ENCODE data around the gene ZC3H4.

The ZC3H4 gene

DNA sequence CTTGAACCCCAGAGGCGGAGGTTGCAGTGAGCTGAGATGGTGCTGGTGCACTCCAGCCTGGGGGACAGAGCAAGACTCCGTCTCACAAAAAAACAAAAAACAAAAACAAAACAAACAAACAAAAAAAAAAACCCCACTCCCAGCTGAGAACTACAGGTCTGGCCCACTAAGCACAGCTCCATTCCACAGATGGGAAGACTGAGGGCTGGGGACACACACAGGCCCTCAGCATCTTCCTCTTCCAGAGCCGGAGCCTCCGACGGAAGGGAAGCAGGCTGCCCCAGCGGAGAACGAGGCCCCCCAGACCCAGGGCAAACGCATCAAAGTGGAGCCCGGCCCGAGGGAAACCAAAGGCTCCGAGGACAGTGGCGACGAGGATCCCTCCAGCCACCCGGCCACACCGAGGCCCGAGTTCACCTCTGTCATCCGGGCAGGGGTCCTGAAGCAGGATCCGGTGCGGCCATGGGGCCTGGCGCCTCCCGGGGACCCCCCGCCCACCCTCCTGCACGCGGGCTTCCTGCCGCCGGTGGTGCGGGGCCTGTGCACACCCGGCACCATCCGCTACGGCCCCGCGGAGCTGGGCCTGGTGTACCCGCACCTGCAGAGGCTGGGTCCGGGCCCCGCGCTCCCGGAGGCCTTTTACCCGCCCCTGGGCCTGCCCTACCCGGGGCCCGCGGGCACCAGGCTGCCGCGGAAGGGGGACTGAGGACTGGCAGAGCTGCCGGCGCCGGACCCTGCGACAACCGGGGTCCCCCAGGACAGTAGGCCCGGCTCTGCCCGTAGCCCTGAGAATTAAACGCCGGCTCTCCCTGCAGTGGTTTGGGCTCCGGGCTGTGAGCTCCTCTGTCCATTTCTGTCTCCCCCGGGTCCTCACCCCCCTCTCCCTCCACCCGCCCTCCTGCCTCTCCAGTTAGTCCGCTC lies 68.4 kb downstream of the ZC3H4 start:
- DNase-seq, result no peak

DNA sequence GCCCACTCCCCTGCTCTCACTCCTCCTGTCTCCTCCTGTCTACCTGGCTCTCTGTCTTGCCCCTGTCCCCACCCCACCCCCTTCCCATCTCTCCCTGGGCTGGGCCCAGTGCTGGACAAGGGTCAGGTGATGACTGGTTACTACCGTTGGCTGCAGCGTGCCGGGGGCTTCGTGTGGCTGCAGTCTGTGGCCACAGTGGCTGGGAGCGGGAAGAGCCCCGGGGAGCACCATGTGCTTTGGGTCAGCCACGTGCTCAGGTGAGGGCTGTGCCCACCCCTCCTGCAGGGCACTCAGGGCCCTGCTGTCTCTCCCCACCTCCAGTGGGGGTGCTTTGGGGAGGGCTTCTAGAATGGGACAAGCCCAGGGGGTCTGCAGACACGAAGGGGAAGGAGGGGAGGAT lies 72.7 kb downstream of the ZC3H4 start:
- no peak for DNase-seq

DNA sequence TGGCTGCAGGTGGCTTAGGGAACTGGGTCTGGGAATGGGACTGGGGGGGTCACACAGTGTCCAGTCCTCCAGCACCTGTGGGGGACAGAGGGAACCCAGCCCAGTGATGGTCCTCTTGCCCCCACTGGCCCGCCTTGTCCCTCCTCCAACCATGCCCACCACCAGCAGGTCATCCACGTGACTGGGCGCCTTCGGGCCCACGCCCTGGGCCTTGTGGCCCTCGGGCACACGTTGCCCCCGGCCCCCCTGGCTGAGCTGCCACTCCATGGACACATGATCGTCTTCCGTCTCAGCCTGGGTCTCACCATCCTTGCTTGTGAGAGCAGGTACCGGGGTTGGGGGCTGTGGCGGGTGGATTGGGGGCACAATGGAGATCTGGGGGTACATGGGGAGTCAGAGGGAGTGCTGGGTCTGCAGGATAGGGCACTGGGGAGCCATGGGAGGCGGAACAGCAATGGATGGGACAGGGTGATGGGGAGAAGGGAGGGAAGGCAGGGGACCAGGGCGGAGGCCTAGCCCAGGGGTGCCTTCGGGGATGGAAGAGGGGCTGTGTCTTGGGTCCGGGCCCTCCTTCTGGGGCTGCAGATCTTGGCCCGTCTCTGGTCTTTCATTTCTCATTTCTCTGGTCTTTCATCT lies 74.2 kb downstream of the ZC3H4 start:
- no peak for DNase-seq

DNA sequence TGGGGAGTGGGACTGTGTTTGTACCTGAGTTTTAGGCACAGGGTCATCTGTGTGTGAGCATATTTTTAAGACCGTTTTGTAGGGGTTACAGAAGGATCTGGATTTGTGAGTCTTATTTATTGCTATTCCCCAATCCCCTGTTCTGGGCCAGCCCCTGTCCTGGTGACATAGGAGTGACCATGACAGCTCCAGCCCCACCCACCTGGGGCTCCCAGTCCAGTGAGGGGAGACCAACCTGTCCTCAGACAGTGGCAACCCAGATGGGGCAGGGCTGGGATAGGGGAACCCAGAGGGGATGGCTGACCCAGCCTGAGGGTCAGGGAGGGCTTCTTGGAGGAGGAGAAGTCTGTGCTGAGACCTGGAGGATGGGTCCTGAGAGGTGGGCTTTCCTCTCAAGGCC lies 75.8 kb downstream of the ZC3H4 start:
- no peak for DNase-seq

DNA sequence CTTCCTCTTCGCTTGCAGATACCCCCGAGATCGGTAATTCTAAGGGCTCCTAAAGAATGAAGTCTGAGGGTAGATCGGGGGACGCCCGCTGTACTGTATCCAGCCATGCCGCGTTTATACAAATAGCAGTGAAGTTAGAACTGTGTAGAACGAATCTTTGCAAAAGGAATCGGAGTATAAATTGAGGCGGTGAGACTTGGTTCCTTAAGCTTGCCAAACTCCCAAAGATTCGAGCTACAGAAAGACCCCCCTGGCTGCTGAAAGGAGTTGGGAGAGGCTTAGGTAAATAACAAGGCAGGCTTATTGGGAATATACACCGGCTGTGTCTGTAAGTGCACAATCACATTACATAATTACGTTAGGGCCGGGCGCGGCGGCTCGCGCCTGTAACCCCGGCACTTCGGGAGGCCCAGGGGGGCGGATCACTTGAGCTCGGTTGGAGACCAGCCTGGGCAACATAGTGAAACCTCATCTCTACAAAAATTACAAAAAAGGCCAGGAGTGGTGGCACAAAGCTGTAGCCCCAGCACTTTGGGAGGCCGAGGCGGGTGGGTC lies 77.4 kb downstream of the ZC3H4 start:
- DNase-seq, result no peak

DNA sequence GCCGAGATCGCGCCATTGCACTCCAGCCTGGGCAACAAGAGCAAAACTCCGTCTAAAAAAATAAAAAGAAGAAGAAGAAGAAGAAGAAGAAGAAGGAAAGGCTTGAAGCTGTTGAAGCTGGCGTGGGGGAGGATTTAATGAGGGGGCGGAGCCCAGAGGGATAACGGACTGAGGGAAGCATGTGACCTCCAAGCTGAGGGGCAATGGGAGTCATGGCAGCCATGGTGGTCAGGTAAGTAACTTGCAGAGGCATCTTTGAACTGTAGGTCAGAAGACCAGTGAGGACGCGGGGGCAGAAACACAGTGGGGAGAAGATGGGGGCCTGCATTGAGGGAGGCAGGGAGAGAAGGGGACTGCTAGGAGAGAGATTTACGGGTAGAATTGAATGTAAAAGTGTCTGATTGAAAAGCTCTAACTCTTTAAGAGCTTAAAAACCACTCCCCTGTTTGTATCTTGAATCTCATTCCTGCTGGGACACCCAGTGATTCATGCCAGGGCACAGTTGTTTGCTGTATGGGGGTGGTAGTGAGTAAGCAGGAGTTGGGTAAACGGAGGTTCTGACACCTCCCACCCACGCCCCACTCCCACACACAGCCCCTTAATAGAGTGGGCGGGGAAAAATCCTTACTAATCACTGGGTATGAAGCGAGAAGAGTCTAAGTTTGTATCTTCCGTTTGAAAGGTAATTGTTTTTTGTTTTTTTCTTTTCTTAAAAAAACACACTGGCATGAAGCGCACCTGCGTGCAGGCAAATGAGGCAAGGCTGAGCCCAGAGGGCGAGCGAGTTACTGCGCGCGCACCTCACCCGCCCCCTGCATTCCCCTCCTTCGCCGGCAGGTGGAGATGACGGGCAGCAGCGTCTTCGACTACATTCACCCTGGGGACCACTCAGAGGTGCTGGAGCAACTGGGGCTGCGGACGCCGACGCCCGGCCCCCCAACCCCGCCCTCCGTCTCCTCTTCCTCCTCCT lies 78.2 kb downstream of the ZC3H4 start:
- peak; percentile 91 for DNase-seq

DNA sequence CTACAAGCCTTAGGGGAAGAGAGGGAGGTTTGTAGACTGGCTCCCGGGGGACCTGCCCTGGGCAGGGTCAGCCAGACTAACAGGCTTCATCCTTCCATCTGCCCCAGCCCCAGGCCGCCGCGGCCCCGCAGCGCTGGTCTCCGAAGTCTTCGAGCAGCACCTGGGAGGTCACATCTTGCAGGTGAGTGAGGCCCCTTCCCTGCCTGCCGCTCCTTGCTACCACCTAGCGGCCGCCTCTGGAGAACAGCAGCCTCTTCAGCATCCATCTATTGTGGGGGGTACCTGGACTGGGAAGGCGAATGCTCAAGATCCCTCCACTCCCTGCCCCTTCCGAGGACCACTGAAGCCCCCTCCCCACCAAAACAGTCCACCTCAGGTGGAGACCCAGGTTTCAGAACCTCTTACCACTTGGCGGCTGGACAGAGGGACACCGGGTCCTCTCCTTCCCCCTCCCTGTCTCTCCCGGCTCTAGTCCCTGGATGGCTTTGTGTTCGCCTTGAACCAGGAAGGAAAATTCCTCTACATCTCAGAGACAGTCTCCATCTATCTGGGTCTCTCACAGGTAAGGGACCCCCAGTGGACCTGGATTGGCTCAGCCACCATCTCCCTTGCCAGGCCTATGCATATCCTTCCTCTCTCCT lies 81.3 kb downstream of the ZC3H4 start:
- DNase-seq, result peak; percentile 64

DNA sequence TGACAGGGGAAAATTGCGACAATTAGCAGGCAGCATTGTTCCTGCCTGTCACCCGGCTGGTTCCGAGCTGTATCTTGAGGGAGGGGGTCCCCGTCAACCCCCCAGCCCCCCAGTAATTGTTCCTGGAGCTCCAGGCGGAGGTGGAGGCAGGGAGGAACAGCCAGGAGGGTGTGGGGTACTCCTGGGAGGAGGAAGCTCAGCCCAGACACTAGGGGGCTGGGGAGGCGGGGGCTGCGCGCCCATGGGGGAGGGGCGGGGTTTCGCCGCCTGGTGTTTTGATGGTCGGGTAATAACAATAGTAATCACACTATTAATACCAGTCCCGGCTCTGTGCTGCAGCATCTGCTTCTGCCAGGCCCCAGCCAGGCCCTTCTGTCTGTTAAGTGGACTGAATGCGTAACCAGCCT lies 85.4 kb downstream of the ZC3H4 start:
- no peak for DNase-seq

DNA sequence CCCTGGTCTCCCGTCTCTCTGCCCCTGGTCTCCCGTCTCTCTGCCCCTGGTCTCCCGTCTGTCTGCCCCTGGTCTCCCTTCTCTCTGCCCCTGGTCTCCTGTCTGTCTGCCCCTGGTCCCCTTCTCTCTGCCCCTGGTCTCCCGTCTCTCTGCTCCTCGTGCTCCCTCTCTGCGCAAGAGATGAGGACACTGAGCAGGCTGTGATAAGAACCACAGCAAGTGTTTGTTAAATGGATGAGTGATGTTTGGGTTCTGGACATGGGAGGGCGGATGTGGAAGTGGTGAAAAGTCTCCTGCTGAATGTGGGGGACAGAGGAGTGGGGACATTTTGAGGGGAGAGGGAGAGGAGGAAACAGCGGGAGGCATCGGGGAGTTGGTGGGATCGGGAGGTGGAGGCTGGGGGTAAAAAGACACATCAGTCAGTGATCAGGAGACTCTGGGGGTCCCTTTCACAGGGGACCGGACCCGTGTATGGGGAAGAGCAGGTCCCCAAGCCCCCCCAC lies 85.9 kb downstream of the ZC3H4 start:
- DNase-seq, result no peak

DNA sequence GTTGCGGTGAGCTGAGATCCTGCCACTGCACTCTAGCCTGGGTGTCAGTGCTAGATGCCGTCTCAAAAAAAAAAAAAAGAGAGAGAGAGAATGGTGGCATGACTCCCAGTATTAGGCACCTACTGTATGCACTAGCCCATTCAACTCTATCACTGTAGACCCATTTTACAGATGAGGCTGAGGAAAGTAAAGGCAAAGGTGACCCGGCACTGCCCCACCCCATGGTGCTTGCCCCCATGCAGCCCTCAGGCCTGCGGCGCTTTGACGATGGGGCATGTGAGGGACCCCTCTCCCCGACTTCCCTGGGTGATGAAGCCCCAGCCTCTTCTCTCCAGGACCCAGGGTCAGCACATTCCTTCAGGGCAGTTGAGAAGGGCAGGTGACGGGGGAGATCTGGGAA lies 86.7 kb downstream of the ZC3H4 start:
- no peak for DNase-seq

DNA sequence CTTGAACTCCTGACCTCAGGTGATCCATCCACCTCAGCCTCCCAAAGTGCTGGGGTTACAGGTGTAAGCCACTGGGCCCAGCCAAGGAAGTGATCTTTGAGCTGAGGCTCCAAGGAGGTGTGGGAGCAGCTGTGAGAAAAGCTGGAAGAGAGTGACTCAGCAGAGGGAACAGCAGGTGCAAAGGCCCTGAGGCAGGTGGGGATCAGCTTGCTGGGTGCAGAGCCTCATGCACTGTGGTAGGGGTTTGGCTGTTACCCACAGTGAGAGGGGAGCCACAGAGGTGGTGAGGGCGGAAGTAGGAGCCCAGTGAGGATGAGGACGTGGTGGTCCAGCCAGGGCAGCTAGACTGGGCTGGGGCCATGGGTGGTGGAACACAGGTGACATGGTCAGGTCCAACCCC lies 87.4 kb downstream of the ZC3H4 start:
- DNase-seq, result no peak

DNA sequence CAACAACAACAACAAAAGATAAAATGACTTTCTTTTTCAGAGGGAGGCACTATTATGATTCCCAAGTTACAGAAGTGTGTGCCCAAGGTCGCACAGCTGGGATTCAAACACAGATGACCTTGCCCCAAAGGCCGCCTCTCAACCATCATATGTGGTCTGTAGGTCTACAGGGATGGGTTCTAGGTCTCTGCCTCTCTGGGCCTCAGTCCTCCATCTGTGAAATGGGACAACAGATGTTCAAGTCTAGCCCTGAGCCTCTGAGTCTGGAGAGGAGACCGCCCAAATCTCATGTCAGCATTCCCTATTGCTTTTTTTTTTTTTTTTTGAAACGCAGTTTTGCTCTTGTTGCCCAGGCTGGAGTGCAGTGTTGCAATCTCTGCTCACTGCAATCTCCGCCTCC lies 89.1 kb downstream of the ZC3H4 start:
- DNase-seq, result no peak

DNA sequence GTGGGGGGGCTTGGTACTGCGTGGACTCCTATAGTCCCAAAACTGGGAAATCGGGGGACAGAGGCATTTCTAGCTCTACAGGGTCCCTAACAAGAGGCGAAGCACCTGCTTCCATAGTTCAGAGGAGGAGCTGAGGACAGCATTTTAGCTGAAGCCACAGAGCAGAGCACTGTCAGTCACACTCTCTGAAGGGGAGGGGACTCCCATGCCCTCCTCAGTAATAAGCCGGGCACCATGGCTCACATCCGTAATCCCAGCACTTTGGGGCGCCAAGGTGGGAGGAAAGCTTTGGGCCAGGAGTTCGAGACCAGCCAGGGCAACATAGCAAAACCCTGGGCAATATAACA lies 90.2 kb downstream of the ZC3H4 start:
- DNase-seq, result no peak

DNA sequence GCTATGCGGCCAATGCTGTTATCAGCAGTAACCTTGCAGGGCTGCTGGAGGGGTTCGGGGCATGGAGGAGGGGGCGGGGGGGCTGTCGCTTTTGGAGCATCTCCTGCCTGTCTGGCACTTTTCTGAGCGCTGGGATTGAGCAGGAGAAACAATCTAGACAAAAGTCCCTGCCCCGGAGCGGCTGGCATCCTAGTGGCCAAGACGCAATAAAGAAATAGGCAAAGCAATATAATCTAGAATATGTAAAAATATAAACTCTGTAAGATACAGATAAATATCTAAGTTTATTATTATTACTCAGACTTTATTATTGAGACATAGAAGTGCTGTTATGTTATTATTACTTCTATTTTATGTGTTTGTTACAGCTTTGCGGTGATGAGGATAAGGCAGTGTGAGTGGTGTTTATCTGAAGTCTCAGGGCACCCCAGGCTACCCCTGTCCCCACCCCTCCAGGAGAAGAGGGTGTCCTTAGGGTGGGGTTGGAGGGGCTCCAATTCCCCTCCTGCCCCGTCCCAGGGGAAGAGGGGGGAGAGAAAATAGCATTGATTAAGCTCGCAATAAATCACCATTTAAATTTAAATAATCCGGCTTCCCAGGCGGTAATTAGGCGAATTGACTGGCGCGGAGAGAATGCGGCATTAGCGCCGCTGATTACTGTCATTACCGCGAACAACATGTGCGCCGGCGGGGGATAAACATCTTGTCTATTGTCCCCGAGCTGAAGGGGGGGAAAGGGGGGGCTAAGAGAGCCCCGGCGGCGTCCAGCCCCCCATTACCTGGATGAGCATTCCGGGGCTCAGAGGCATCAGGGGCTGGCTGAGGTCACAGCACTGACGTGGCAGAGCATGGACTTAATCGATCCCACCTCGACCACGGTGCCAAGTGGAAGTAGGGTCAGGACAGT lies 90.8 kb downstream of the ZC3H4 start:
- DNase-seq, result no peak

DNA sequence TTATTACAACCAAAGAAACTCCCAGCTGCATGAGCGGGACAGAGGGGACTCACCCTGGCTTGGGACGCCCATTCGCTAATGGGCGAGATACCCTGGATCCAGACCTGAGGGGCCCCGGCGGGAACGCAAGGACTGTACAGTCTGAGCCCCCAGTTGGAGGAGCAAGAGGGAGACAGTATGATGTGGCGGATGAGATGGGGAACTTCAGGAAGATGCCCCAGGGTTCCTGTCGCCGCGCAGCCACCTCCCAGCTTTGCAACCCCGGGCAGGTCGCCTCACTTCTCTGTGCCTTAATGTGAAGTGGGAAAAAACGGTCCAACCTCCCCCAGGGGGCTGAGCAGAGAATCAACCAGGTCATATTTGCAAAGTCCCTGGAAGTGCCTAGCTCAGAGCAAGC lies 91.4 kb downstream of the ZC3H4 start:
- no peak for DNase-seq

DNA sequence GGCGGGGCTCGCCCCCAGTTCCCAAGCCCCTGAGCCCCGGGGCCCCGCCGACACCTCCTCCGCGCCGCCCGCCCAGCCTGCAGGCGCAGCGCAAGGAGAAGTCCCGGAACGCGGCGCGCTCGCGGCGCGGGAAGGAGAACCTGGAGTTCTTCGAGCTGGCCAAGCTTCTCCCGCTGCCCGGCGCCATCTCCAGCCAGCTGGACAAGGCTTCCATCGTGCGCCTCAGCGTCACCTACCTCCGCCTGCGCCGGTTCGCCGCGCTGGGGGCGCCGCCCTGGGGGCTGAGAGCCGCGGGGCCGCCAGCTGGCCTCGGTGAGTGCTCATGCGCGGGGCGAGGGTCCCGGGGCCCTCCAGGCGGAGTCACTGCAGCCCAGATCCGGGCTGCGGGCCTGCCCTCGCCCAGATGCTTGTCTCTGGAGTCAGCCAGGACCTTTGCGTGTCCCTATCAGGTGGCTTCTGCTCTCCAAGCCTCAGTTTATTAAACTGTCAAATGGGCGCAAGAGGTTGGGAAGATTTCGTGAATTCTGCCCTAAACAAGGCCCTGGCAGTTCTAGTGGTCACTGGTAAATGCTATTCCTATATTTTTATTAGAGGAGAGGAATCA lies 91.9 kb downstream of the ZC3H4 start:
- DNase-seq, result no peak

DNA sequence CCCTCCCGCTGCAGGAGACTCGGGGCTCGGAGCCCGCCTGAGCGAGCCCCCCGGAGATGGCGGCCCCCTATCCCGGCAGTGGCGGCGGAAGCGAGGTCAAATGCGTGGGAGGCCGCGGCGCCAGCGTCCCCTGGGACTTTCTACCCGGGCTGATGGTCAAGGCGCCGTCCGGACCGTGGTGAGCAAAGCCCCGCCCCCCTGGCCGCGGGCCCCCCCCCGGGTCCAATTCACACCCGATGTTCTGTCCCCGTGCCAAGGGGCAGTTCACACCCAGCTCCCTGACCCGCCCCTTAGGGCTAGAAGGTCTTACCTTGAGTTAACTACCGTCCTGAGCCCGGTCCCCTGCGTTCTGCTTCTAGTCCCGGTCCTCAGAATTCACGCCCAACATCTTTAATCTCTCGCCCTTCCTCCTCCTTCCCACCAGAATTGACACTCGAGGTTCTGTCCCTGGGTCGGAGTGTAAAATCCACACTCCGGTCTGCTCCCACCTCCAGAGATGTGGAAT lies 92.5 kb downstream of the ZC3H4 start:
- no peak for DNase-seq

DNA sequence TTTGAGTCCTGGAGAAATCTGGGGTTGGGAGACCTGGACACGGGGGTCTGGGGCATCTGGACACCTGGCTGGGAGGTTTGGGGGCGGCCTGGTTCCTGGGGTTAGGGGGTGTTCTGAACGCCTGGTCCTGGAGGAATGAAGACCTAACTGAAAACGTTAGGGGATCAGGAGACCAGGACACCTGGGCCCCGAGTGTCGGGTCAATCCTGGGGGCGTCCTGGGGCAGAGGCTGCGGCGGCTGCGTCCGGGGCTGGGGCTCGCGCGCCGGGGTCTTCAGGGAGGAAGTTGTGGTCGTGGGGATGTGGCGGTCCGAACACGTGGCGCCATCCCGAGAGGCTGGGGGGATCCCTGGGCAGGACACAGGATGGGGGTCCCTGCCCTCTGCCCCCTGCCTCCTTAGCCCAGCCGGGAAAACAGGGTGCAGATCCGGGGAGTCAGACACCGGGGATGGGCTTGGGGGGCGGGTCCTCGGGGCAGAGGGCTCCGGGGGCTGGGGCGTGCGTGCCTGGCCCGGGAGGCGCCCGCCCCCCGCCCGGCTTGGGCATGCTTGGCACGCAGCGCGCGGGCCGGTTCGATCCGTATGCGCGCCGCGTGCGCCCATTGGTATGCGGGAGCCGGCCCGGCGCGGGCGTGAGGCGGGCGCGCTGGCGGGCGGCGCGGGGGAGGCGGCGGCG lies 93.3 kb downstream of the ZC3H4 start:
- DNase-seq, result no peak

DNA sequence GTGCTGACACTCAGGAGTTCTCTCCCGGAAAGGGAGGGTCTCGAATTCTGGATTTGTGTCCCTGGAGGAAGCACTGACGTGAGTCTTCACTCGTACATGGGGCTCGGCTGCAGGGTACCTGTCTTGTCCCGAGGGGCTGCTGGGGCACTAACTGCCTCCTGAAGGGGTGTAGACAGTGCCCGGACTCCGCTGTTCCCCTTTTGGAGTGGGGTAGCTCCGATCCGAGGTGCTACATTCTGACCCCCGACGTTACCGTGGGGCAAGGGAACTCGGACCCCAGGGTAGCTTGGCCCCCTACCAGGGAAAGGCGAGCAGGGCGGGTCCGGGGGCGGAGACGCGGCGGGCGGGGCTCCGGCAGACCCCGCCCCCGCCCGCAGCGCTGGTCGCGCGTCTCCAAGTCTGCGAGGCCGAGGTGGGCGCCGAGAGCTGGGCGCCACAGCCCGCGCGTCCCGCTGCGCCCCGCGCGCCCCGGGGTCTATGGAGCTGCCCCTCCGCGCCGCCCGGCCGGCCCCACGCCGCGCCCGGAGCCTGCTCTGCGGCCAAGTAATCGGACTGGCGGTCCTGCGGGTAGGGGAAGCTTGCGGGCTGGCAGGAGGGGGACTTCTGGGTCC lies 94.0 kb downstream of the ZC3H4 start, which contains the start of gene NPAS1:
Gene NPAS1, plus strand, starts transcription at position 407 of the 611 bp plus-strand sequence. CDS start 1,211 bp downstream, outside the sequence.
- DNase-seq, result no peak
